ENCODE measurements around the gene LCORL.
A peak's percentile ranks its signal among the peaks of the same experiment; 100 is the strongest.
"Not testable (repeated sequence)": the region's sequence is repeated elsewhere in the genome, so short reads cannot be mapped to it uniquely, and the experiment has no call there.

Gene LCORL

GRCh38 chr4:18021720-18022571 is at the start of gene LCORL:
LCORL (minus strand) TSS chr4:18021755; CDS start chr4:18021751, 4 bp downstream.
- peak; percentile 97 to 99 for DNase-seq

- no peak for DNase-seq
These were observed 48.3 kb upstream of the LCORL start for GRCh38 chr4:18069810-18070209.

GRCh38 chr4:18067031-18067430 is 45.5 kb upstream of the LCORL start:
- DNase-seq, result no peak

- peak in 1 of 2 experiments; percentile 2 for DNase-seq
These were observed 41.5 kb upstream of the LCORL start for GRCh38 chr4:18063079-18063478.

GRCh38 chr4:18057821-18058533 is 36.4 kb upstream of the LCORL start:
- DNase-seq, result no peak

GRCh38 chr4:18056030-18056429 is 34.5 kb upstream of the LCORL start:
- DNase-seq, result no peak

GRCh38 chr4:18052158-18052557 is 30.6 kb upstream of the LCORL start:
- no peak for DNase-seq

- no peak for DNase-seq
These were observed 29.7 kb upstream of the LCORL start for GRCh38 chr4:18051281-18051680.

GRCh38 chr4:18050448-18050847 is 28.9 kb upstream of the LCORL start:
- no peak for DNase-seq

- DNase-seq, result no peak
These were observed 27.9 kb upstream of the LCORL start for GRCh38 chr4:18049446-18049845.

- no peak for DNase-seq
These were observed 21.2 kb upstream of the LCORL start for GRCh38 chr4:18042754-18043153.

- no peak for DNase-seq
These were observed 20.5 kb upstream of the LCORL start for GRCh38 chr4:18042012-18042411.

- DNase-seq, result no peak
These were observed 19.6 kb upstream of the LCORL start for GRCh38 chr4:18041114-18041513.

GRCh38 chr4:18039113-18039512 is 17.6 kb upstream of the LCORL start:
- no peak for DNase-seq

GRCh38 chr4:18036369-18036768 is 14.8 kb upstream of the LCORL start:
- DNase-seq, result not testable (repeated sequence)

- DNase-seq, result no peak
These were observed 12.5 kb upstream of the LCORL start for GRCh38 chr4:18034099-18034498.

- DNase-seq, result peak in 1 of 2 experiments; percentile 3
These were observed 11.8 kb upstream of the LCORL start for GRCh38 chr4:18033111-18034085.

GRCh38 chr4:18025288-18025687 is 3.7 kb upstream of the LCORL start:
- DNase-seq, result peak; percentile 22 to 44

GRCh38 chr4:18022572-18023050 is 1.1 kb upstream of the LCORL start:
- DNase-seq, result peak in 1 of 2 experiments; percentile 5

GRCh38 chr4:18021470-18021719 is 160 bp downstream of the LCORL start:
- no peak for DNase-seq

- DNase-seq, result peak; percentile 81 to 89
These were observed 685 bp downstream of the LCORL start for GRCh38 chr4:18020671-18021469.

GRCh38 chr4:18020145-18020670 is 1.3 kb downstream of the LCORL start:
- peak; percentile 18 to 41 for DNase-seq
